Calu3 (cell line): Measurements from ENCODE around the gene MID1. TPM values are rescaled to one million over a fixed set of nuclear protein-coding genes. Genes with fewer than 3 reads are reported as not detected.

ENCODE experiments used
- BruUV-seq: library from RNA; stranded (reverse); fragments of 400-500 nt; replicated peaks from 2 replicates; lab custom pipeline; 2021; lab: Mats Ljungman, UMichigan
- CTCF ChIA-PET: fragments of 300-600 bp; sonication (Branson Sonifier 250); formaldehyde crosslinking; loops from one replicate; lab custom pipeline; 2022; ENCODE audit warnings: antibody characterized with exemption; lab: Charles Lee
- DNase-seq: peaks from one replicate; pipeline ENCODE4 v3.0.0; 2022
- H3K27ac Mint-ChIP-seq: one replicate; pipeline ENCODE4 v1.8.0; 2022; ENCODE audit warnings: mixed read lengths; ENCODE audit not compliant: unreplicated experiment
- H3K27me3 Mint-ChIP-seq: one replicate; pipeline ENCODE4 v1.8.0; 2022; ENCODE audit warnings: mixed read lengths; ENCODE audit not compliant: unreplicated experiment
- H3K36me3 Mint-ChIP-seq: one replicate; pipeline ENCODE4 v1.8.0; 2022; ENCODE audit warnings: mild to moderate bottlenecking, moderate library complexity, mixed read lengths; ENCODE audit not compliant: insufficient read depth, unreplicated experiment
- H3K4me1 Mint-ChIP-seq: one replicate; pipeline ENCODE4 v1.8.0; 2022; ENCODE audit warnings: mild to moderate bottlenecking, low read depth, mixed read lengths; ENCODE audit not compliant: unreplicated experiment
- H3K4me3 Mint-ChIP-seq: one replicate; pipeline ENCODE4 v1.8.0; 2022; ENCODE audit warnings: mild to moderate bottlenecking, low read depth, moderate library complexity, mixed read lengths; ENCODE audit not compliant: unreplicated experiment
- H3K9me3 Mint-ChIP-seq: one replicate; pipeline ENCODE4 v1.8.0; 2022; ENCODE audit warnings: low read depth, mixed read lengths; ENCODE audit not compliant: unreplicated experiment
- intact Hi-C: fragments of 100-400 bp; cut with micrococcal nuclease; formaldehyde crosslinking; loops from one replicate; pipeline ENCODE4 v1.10.0; 2022; ENCODE audit not compliant: unreplicated experiment
- total RNA-seq: library from RNA; stranded (reverse); gene quantifications from 2 replicates; pipeline ENCODE4 v1.2.3, GENCODE V29; 2022
- TF ChIP-seq, protein P1 (sequence below): fragments of 200-600 bp; IDR thresholded peaks from one replicate; pipeline ENCODE4 v1.8.0; 2022; ENCODE audit warnings: antibody characterized with exemption; ENCODE audit not compliant: unreplicated experiment

MID1 gene
- total RNA-seq, 1 experiment from 2014 or later: 85.6 TPM

DNA sequence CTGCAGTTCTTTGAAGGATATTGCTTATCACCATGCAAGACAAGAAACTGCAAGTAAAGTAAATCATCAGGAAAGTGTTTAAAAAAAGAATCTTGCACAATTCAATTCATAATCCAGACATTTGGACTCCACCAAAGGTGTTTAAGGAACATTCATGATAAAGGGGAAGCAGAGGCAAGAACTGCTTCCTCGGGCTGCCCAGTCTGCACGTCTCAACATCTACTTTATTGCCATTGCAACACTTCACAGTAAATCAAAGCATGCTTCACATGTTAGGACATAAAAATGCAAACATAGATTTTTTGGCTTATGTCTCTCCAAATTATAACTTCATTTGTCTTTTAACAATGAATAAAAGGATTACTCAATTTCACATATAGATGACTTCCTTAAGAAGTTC, 42.5 kb downstream of the MID1 start:
- H3K4me3 Mint-ChIP-seq: no peak overlapping the region
- CTCF ChIA-PET: no interaction called here
- peaks cover 3% of the 10 kb centered on the region for H3K9me3 Mint-ChIP-seq
- DNase-seq: no peak
- intact Hi-C loops: loop anchor here (5.0 kb wide), 2 partner anchors 34 to 66 kb away; no protein-coding TSS in a partner anchor
- no peaks in the 10 kb centered on the region for H3K27me3 Mint-ChIP-seq
- no TSS peak for BruUV-seq
- peak overlapping the region; percentile 99 for H3K27ac Mint-ChIP-seq
- TF ChIP-seq, protein P1, sequence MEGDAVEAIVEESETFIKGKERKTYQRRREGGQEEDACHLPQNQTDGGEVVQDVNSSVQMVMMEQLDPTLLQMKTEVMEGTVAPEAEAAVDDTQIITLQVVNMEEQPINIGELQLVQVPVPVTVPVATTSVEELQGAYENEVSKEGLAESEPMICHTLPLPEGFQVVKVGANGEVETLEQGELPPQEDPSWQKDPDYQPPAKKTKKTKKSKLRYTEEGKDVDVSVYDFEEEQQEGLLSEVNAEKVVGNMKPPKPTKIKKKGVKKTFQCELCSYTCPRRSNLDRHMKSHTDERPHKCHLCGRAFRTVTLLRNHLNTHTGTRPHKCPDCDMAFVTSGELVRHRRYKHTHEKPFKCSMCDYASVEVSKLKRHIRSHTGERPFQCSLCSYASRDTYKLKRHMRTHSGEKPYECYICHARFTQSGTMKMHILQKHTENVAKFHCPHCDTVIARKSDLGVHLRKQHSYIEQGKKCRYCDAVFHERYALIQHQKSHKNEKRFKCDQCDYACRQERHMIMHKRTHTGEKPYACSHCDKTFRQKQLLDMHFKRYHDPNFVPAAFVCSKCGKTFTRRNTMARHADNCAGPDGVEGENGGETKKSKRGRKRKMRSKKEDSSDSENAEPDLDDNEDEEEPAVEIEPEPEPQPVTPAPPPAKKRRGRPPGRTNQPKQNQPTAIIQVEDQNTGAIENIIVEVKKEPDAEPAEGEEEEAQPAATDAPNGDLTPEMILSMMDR: no peak
- H3K36me3 Mint-ChIP-seq: peaks cover 35% of the 10 kb centered on the region
- peaks cover 74% of the 10 kb centered on the region for H3K4me1 Mint-ChIP-seq

DNA sequence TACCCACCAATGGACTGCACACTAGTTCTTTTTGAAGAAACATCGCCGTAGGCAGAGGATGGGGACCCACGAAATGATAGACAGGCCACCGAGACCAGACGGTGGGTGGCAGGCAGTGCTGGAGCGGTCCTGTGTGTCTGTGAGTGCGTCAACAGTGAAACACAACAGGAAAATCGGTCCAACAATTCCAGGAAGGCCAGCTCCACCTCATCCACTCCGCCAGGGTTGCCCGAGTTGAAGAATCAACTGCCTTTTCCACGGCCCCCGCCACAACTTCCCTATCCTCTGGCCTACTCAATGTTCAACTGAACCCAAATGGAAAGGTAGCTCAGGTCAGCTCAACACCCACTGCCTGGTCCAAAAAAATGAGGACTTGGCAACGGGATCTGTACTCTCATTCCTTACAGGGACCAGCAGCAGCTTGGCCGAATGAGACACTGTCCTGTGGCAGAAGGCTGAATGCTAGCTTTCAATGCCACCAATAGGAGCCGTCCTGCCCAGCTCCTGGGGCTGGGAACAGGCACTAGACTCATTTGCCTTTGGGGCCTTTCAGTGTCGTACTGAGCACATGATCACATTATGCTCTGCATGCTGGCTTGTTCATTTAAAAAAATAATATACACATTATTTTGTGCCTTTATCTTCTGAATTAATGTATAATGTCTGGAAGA, 43.5 kb downstream of the MID1 start:
- intact Hi-C loops: loop anchor here (5.0 kb wide), 2 partner anchors 35 to 65 kb away; no protein-coding TSS in a partner anchor

DNA sequence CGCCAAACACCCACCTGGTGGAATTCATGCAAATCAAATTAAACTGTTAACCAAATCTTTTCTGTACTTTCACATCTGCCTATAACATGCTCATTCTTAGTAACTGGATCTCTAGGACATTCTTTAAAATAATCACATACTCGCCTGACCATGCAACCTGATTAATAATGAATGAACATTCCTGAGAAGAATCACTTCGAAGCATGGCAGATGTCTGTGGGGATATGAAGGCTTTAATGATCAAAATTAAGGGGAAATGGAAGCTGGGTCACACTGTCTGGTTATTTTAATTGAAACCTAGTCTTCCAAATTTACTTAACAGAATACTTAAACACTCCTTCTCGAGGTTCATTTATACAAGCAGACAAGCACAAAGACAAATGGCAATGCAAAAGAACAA, 44.2 kb downstream of the MID1 start:
- BruUV-seq: no TSS peak
- Mint-ChIP-seq H3K27ac (peak overlapping the region; percentile 78), H3K36me3 (peaks cover 21% of the 10 kb centered on the region), H3K4me3 (peak overlapping the region; percentile 34), H3K4me1 (peaks cover 68% of the 10 kb centered on the region), H3K27me3 (no peaks in the 10 kb centered on the region), H3K9me3 (no peaks in the 10 kb centered on the region)
- TF ChIP-seq, protein P1: no peak
- no peak for DNase-seq
- intact Hi-C loops: loop anchor here (5.0 kb wide), 2 partner anchors 36 to 64 kb away; no protein-coding TSS in a partner anchor
- CTCF ChIA-PET: no interaction called here

More for the DNA sequence above, 43.5 kb downstream of the MID1 start:
- H3K4me3 Mint-ChIP-seq: peak overlapping the region; percentile 34
- peaks cover 69% of the 10 kb centered on the region for H3K4me1 Mint-ChIP-seq
- DNase-seq: no peak
- BruUV-seq: no TSS peak
- H3K27ac Mint-ChIP-seq: peak overlapping the region; percentile 78
- TF ChIP-seq, protein P1: no peak
- CTCF ChIA-PET: interaction anchor here (0.8 kb wide), 1 partner anchor 10 kb away, joined by 3 read pairs; no protein-coding TSS in a partner anchor
- H3K9me3 Mint-ChIP-seq: peaks cover 3% of the 10 kb centered on the region
- H3K27me3 Mint-ChIP-seq: no peaks in the 10 kb centered on the region
- H3K36me3 Mint-ChIP-seq: peaks cover 27% of the 10 kb centered on the region

DNA sequence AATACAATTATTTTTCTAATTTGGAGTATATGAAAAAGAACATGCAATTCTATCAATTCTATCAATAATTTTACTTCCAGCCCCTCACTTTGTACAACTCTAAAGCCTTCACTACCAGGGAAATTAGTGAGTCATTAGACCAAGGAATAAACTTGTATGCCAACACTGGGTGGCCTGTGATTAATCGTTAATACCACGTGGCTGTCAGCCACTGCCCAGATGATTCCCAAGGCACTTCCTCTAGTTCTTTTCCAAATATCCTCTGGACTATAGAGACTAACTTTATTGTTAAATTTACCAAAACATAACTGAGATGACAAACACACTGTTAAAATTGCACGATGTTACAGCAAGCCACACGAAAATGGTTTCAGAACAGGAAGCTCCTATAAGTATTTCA, 45.7 kb downstream of the MID1 start:
- Mint-ChIP-seq H3K9me3 (no peaks in the 10 kb centered on the region), H3K4me3 (no peak overlapping the region), H3K27me3 (no peaks in the 10 kb centered on the region), H3K27ac (peak overlapping the region; percentile 86), H3K4me1 (peaks cover 71% of the 10 kb centered on the region), H3K36me3 (peaks cover 13% of the 10 kb centered on the region)
- CTCF ChIA-PET: no interaction called here
- TF ChIP-seq, protein P1: no peak
- intact Hi-C loops: loop anchor here (5.0 kb wide), 2 partner anchors 38 to 62 kb away; no protein-coding TSS in a partner anchor
- BruUV-seq: no TSS peak
- DNase-seq: peak; percentile 32
